Fibroblast of mammary gland (primary cell): ENCODE data around the gene TUFM.

ENCODE experiments used
- DNase-seq: peaks from one replicate; pipeline ENCODE4 v3.0.0-alpha.2; 2010; ENCODE audit warnings: low read depth
- H3K4me3 ChIP-seq: 2 replicates; pipeline ENCODE4 v1.5.1; 2011; ENCODE audit warnings: low read depth, mild to moderate bottlenecking, low read length, moderate library complexity; ENCODE audit not compliant: control insufficient read depth
- TF ChIP-seq, protein P1 (sequence below): conservative IDR thresholded peaks from 2 replicates; pipeline ENCODE4 v1.5.1; 2011; ENCODE audit warnings: low read depth, low read length, inconsistent platforms; ENCODE audit not compliant: control insufficient read depth, insufficient read depth

The TUFM gene

DNA sequence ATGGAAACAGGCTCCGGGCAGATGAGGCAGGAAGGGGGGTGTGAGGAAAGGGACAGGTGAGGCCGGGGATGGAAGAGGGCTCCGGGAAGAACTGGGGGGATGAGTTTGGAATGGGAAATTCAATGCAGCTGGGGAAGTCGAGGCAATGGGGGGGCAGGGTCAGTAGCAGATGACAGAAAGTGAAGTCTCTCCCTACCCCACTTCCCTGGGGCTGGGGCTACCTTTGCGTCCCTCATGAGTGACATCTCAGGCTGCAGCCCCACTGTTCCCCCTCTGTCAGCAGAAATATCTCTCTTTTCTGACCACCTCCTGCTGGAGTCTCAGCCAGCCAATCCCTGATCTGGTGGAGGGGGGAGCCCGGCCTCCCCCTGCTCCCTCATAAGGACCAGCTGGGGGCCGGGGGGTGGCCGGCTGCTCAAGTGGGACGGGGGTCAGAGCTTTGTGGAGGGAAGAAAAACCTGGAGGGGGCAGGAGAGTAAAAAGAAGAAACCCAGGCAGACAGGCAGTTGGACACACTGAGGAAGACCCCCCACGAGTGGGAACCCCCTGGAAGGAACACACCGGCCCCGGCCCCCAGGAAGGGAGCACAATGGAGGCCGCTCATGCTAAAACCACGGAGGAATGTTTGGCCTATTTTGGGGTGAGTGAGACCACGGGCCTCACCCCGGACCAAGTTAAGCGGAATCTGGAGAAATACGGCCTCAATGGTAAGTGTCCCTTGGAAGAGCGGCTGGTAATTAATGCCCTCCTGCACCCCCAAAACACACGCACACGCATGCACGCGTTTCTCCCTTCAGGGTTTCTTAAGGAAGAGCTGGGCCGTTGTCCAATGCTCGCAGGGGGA lies 32.2 kb upstream of the TUFM start, which contains the start of gene ATP2A1:
TSS of gene ATP2A1 (plus strand) at position 406 of the 844 bp plus-strand sequence. CDS start at position 590, 184 bp downstream.
- TF ChIP-seq, protein P1, sequence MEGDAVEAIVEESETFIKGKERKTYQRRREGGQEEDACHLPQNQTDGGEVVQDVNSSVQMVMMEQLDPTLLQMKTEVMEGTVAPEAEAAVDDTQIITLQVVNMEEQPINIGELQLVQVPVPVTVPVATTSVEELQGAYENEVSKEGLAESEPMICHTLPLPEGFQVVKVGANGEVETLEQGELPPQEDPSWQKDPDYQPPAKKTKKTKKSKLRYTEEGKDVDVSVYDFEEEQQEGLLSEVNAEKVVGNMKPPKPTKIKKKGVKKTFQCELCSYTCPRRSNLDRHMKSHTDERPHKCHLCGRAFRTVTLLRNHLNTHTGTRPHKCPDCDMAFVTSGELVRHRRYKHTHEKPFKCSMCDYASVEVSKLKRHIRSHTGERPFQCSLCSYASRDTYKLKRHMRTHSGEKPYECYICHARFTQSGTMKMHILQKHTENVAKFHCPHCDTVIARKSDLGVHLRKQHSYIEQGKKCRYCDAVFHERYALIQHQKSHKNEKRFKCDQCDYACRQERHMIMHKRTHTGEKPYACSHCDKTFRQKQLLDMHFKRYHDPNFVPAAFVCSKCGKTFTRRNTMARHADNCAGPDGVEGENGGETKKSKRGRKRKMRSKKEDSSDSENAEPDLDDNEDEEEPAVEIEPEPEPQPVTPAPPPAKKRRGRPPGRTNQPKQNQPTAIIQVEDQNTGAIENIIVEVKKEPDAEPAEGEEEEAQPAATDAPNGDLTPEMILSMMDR = no peak
- H3K4me3 ChIP-seq = peak within 1 kb of the TSS; percentile 66
- DNase-seq = no peak

DNA sequence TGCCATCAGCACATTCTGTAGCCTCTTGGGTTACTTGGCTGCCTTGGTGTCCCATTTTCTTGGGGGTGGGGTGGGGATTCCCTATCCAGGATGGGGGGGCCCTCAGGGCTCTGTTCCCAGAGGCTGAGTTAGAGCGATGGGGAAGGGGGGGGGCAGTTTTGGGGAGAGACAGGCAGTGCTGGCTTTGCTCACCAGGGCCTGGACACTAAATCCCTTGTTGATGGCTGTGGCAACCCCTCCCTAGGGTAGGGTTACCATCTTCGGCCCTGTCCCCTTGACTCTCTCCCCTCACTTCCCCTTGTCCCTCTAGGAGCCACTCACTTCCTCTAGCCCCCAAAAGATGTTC lies 31.5 kb upstream of the TUFM start:
- H3K4me3 ChIP-seq = no peak overlapping the region
- DNase-seq = no peak
- TF ChIP-seq, protein P1 = no peak

DNA sequence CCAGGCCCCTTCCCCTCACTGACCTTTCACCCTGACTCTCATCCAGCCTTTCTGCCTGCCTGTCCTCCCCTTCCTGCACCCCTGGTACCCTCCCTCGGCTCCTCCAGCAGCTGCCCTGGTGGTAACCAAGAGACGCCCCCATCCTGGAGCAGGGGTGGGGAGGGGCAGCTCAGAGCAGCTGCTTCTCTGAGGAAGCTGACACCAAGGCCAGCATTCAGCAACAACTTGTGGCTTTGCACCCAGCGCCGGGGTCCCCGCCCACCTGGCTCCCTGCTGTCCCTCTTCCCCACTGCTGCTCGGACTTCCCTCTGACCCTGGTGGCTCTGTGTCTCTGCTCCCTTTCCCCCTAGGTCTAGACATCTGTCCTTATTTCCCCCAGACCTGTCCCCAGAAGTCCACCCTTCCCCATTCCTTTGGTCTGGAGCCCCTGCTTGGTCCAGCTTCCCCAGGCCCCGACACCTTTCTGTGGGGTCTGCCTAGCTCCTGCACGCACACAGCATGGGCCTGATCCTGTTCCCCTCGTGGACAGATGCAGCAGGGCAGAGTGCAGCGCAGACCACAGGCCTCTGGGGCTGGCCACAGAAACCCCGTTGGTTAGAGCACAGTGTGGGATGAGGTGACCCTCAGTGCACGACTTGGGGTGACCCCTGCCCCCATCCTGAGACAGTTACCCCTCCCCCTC lies 31.0 kb upstream of the TUFM start:
- H3K4me3 ChIP-seq = no peak overlapping the region
- DNase-seq = no peak
- TF ChIP-seq, protein P1 = no peak

DNA sequence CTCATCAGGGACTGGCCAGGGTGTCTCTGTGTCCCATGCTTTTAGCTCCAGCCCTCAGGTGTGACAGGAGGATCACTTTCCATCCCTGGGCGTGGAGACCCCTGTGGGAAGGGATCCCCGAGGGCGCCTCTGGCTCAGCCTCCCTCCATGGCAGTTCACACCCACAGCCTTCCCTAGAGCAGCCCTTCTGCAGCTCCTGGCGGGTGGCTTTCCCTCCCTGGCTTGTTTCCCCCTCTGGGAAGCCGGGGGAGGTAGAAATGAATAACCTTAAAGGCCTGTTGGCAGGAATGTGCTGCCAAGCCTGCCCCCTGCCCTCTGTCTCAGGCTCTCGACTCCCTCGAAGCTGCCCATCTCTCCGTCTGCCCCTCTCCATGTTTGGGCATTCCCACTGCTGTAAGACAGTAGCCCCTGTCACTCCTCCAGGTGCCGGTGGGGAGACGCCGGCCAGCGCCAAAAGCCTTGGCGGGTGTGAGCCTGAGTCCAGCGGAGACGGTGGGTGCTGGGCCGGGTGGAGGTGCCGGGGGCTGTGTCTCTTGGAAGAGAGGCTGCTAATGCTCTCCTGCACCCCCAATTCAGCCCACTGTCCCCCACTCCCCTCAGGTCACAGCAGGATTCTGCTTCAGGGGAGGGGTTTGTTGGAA lies 30.0 kb upstream of the TUFM start:
- TF ChIP-seq, protein P1 = no peak
- H3K4me3 ChIP-seq = no peak overlapping the region
- DNase-seq = no peak

DNA sequence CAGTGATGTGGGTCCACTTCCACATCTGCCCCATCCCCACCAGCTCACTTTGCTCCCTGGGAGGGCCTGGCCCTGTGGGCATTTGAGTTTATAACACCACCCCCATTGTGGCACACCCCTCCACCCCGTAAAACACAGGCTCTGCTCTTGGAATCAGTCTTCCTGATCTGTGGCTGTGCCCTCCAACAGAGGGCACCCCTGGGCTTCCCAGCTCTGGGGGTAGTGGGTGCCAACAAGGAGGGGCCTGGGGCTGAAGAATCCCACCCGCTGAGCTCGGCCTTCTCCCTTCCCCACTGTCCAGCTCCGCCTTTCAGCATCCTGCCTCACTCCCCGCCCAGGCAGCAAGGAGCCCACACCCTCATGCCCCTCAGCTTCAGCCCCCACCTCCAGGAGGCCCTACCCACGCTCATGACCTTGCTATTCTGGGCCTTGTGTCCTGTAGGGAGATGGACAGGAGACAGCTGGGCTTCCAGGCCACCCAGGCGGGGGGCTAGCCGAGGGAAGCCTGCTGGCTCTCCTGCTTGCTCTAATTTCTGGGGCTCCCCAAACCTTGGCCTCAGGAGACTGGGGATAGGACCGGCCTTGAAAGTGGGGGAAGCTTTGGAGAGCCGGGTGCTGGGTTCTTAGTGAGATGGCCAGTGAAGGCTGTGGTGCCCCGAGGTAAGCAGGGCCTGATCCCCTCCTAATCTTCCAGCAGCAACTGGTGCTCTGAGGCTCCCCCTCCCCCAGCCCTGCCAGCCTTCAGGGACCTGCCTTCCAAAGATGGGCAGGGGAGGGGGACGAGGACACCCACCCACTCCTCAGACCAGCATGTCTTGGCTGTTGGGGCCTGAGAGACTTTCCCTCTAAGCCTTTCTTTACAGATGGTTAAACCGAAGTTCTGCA lies 29.2 kb upstream of the TUFM start:
- DNase-seq = no peak
- TF ChIP-seq, protein P1 = no peak
- H3K4me3 ChIP-seq = no peak overlapping the region

DNA sequence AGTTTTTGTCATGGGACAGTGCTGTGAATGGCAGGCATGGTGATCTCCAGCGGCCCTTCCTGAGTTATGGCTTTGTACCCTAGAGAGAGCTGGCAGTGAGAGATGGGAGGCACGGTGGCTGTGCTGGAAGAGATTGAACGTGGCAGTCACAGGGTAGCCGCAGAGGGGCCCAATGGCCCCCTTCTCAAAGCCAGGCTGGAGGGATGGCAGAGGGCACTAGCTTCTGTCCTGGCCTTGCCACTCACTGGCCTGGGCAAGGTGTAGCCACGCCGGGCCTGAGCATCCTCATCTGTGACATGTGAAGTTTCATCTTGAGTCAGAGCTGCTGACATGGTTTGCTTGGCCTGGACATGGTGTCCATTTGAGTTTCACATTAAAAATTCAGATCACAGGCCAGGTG lies 28.3 kb upstream of the TUFM start:
- H3K4me3 ChIP-seq = no peak overlapping the region
- TF ChIP-seq, protein P1 = no peak
- no peak for DNase-seq
